HepG2 (cell line): ENCODE data around the gene PDE9A. TPM values are rescaled to one million over a fixed set of nuclear protein-coding genes. Genes with fewer than 3 reads are reported as not detected.

ENCODE experiments used
- ATAC-seq: fragments of 200-7000 bp; cut with Tn5 transposase; 3 replicates; pipeline ENCODE4 v1.9.1; 2020; ENCODE audit warnings: mild to moderate bottlenecking, moderate library complexity
- BruUV-seq: library from RNA; stranded (reverse); fragments of 400-500 nt; replicated peaks from 2 replicates; lab custom pipeline; 2021; lab: Mats Ljungman, UMichigan
- CTCF ChIA-PET: fragments of 300-600 bp; formaldehyde crosslinking; extraction: SDS; loops from one replicate; lab custom pipeline; 2021; ENCODE audit warnings: low total read pairs, inconsistent platforms, low intra/inter-chr PET ratio; lab: Yijun Ruan, JAX
- POLR2A ChIA-PET: fragments of 350-600 bp; sonication (Branson Sonifier 250); formaldehyde crosslinking; loops from one replicate; lab custom pipeline; 2020; ENCODE audit warnings: antibody characterized with exemption, inconsistent platforms; lab: Yijun Ruan, JAX
- DNase-seq: peaks from one replicate; pipeline ENCODE4 v3.0.0-alpha.2; 2015; ENCODE audit warnings: low spot score
- FAIRE-seq: peaks from 3 replicates; lab custom pipeline; 2011; peaks lifted over from hg19 to GRCh38; lab: Jason Lieb, UNC
- H2AFZ ChIP-seq: one replicate; pipeline ENCODE4 v1.6.1; 2011; ENCODE audit warnings: low read length, inconsistent platforms
- H3K27ac ChIP-seq: fragments of 300-600 bp; 3 replicates; pipeline ENCODE4 v1.8.0; 2011; ENCODE audit warnings: mixed run types, mild to moderate bottlenecking, mixed read lengths, low read length, inconsistent platforms; ENCODE audit not compliant: insufficient read depth; ENCODE audit errors: extremely low read length
- H3K27me3 ChIP-seq, 2 experiments: fragments of 200-600 bp in 1 of 2; 2 replicates in 1 of 2; 3 replicates in 1 of 2; pipeline versions ENCODE4 v1.6.0 to v1.8.0; 2011; ENCODE audit warnings: low read length in 2 of 2, mild to moderate bottlenecking in 2 of 2, moderate library complexity in 2 of 2, inconsistent platforms in 1 of 2; ENCODE audit not compliant: insufficient read depth in 2 of 2, control insufficient read depth in 1 of 2
- H3K36me3 ChIP-seq, 2 experiments: fragments of 200-600 bp in 1 of 2; replicated peaks in 1 of 2; 2 replicates in 1 of 2; 3 replicates in 1 of 2; pipeline versions ENCODE4 v1.5.1 to v1.8.0; 2011; ENCODE audit warnings: low read length in 2 of 2, inconsistent platforms in 1 of 2; ENCODE audit not compliant: insufficient read depth in 2 of 2, control insufficient read depth in 1 of 2
- H3K4me1 ChIP-seq: 2 replicates; pipeline ENCODE4 v1.5.1; 2012; ENCODE audit warnings: low read length, inconsistent platforms; ENCODE audit not compliant: insufficient read depth
- H3K4me2 ChIP-seq: 2 replicates; pipeline ENCODE4 v1.6.0; 2011; ENCODE audit warnings: low read depth, low read length, inconsistent platforms
- H3K4me3 ChIP-seq, 3 experiments: fragments of 200-600 bp in 1 of 3; sonication (generic), shearing (Covaris generic) in 1 of 3; replicated peaks in 1 of 3; 2 replicates each; pipeline ENCODE4 v1.5.1; 2011 to 2016; ENCODE audit warnings: low read length in 3 of 3, inconsistent platforms in 2 of 3, low read depth in 2 of 3, mild to moderate bottlenecking in 2 of 3, control low read depth in 1 of 3, mixed read lengths in 1 of 3; ENCODE audit not compliant: insufficient read depth in 1 of 3
- H3K79me2 ChIP-seq: one replicate; pipeline ENCODE4 v1.6.1; 2011; ENCODE audit warnings: low read length, inconsistent platforms; ENCODE audit not compliant: insufficient read depth
- H3K9ac ChIP-seq: 2 replicates; pipeline ENCODE4 v1.6.0; 2011; ENCODE audit warnings: mild to moderate bottlenecking, low read depth, low read length, inconsistent platforms; ENCODE audit not compliant: insufficient read depth
- H3K9me3 ChIP-seq: 2 replicates; pipeline ENCODE4 v1.5.1; 2012; ENCODE audit warnings: mild to moderate bottlenecking, low read length
- H4K20me1 ChIP-seq: 2 replicates; pipeline ENCODE4 v1.6.0; 2011; ENCODE audit warnings: inconsistent platforms, mild to moderate bottlenecking, low read length, moderate library complexity; ENCODE audit not compliant: insufficient read depth
- ERF ChIP-seq: IDR thresholded peaks from 2 replicates; pipeline ENCODE4 v1.6.1; 2018; ENCODE audit warnings: missing biosample characterization, missing genetic modification reagents
- NR2F6 ChIP-seq, 2 experiments: IDR thresholded peaks; 2 replicates each; pipeline ENCODE4 v1.6.1; 2016; ENCODE audit warnings: antibody characterized with exemption in 1 of 2, mild to moderate bottlenecking in 1 of 2
- TCF12 ChIP-seq, 2 experiments: fragments of 450-650 bp in 1 of 2; sonication (generic) in 1 of 2; formaldehyde crosslinking in 1 of 2; IDR thresholded peaks; 2 replicates each; pipeline versions ENCODE4 v1.6.1 to v1.8.0; 2017 to 2022; ENCODE audit warnings: antibody characterized with exemption in 1 of 2, mild to moderate bottlenecking in 1 of 2, missing genetic modification reagents in 1 of 2, moderate library complexity in 1 of 2
- WGBS: methylation state at CpG from one replicate; pipeline ENCODE4 v1.1.6; 2017; ENCODE audit warnings: low lambda C conversion rate; 5-methylcytosine and 5-hydroxymethylcytosine counted together
- in situ Hi-C: cut with HindIII; loops from 2 replicates; pipeline ENCODE4 v1.10.0; 2017; ENCODE audit warnings: low pct_unique_long_range_greater_than_20kb; ENCODE audit not compliant: extremely low pct_ligation_motif_present
- intact Hi-C: fragments of 100-400 bp; cut with micrococcal nuclease; formaldehyde crosslinking; loops from one replicate; pipeline ENCODE4 v1.10.0; 2022; ENCODE audit not compliant: unreplicated experiment
- polyA plus RNA-seq, 8 experiments: library from polyadenylated mRNA; depleted of rRNA in 3 of 8; stranded (reverse) in 7 of 8; unstranded in 1 of 8; fragments of >200 nt; fragmentation: Illumina TruSeq in 4 of 8; extraction: Trizol in 4 of 8; gene quantifications; 2 replicates each; pipeline versions ENCODE4 v1.2.1 to v1.2.3, GENCODE V29; 2011 to 2016; ENCODE audit warnings: low read depth in 4 of 8, missing spikeins in 1 of 8, mixed read lengths in 1 of 8; ENCODE audit not compliant: insufficient read depth in 1 of 8
- total RNA-seq, 5 experiments: library from RNA; depleted of rRNA; stranded (reverse); fragments of >200 nt; fragmentation: Illumina TruSeq; extraction: Trizol; gene quantifications; 2 replicates each; pipeline ENCODE4 v1.2.3, GENCODE V29; 2016; ENCODE audit warnings: low read depth in 1 of 5
- TF ChIP-seq, protein P1 (sequence below): sonication (generic); formaldehyde crosslinking; IDR thresholded peaks from 2 replicates; pipeline ENCODE4 v1.5.1; 2020; ENCODE audit warnings: mild to moderate bottlenecking, missing genetic modification reagents, moderate library complexity

Gene PDE9A
- total and polyA plus RNA-seq, 2 of the 13 experiments (the other 11 are each of a cell fraction or from before 2014, with no cell fraction given), result 4.6 to 19.7 TPM

DNA sequence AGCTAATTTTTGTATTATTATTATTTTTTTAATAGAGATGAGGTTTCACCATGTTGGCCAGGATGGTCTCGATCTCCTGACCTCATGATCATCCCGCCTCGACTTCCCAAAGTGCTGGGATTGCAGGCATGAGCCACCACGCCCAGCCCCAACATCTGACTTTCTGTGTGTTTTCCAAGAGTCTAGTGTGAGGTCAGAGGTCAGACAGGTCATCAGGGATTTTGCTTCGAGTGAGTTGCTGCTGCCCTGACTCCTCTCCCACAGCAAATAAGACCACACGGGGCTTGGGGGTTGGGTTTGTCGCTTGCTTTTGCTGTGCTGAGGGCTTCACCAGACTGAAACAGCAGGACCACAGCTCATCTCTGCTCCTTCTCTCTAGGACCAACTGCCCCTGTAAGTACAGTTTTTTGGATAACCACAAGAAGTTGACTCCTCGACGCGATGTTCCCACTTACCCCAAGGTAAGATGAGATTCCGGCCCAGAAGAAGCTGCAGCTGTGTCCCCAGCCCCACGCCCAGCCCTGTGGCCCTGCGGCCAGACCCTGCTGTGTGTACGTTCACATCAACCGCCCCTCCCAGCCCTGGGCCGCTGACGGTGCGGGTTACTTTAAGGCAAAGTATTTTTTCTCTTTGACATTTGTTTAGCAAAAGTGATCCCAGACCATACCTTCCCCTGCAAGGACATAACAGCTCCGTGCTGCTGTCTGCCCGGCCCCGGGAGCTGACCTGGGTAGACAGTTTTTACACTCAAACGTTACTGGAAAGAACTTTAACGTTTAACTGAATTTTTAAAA is 97.5 kb downstream of the PDE9A start:
- intact Hi-C loops, result no loop called here
- H3K4me2 ChIP-seq, result no peak overlapping the region
- H3K79me2 ChIP-seq, result no peaks in the 10 kb centered on the region
- in situ Hi-C loops, result loop anchor here (25.0 kb wide), 1 partner anchor 89 kb away; the partner anchor contains the start of gene PDE9A
- no peaks in the 10 kb centered on the region for H3K27me3 ChIP-seq
- TF ChIP-seq, protein P1, sequence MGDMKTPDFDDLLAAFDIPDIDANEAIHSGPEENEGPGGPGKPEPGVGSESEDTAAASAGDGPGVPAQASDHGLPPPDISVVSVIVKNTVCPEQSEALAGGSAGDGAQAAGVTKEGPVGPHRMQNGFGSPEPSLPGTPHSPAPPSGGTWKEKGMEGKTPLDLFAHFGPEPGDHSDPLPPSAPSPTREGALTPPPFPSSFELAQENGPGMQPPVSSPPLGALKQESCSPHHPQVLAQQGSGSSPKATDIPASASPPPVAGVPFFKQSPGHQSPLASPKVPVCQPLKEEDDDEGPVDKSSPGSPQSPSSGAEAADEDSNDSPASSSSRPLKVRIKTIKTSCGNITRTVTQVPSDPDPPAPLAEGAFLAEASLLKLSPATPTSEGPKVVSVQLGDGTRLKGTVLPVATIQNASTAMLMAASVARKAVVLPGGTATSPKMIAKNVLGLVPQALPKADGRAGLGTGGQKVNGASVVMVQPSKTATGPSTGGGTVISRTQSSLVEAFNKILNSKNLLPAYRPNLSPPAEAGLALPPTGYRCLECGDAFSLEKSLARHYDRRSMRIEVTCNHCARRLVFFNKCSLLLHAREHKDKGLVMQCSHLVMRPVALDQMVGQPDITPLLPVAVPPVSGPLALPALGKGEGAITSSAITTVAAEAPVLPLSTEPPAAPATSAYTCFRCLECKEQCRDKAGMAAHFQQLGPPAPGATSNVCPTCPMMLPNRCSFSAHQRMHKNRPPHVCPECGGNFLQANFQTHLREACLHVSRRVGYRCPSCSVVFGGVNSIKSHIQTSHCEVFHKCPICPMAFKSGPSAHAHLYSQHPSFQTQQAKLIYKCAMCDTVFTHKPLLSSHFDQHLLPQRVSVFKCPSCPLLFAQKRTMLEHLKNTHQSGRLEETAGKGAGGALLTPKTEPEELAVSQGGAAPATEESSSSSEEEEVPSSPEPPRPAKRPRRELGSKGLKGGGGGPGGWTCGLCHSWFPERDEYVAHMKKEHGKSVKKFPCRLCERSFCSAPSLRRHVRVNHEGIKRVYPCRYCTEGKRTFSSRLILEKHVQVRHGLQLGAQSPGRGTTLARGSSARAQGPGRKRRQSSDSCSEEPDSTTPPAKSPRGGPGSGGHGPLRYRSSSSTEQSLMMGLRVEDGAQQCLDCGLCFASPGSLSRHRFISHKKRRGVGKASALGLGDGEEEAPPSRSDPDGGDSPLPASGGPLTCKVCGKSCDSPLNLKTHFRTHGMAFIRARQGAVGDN, result peak; percentile 37; the same call in 1 of the 2 replicates
- TF ChIP-seq TCF12 (IDR thresholded peaks at IDR 0.05), result no peak
- no peak for TF ChIP-seq TCF12 (CRISPR knock-in tag; IDR thresholded peaks at IDR 0.05)
- peak; percentile 54 for TF ChIP-seq NR2F6 (IDR thresholded peaks at IDR 0.05)
- 0 out of 2 replicates have a peak, but pooled peaks have one; percentile 15 for TF ChIP-seq NR2F6 (CRISPR knock-in tag; IDR thresholded peaks at IDR 0.05)
- TF ChIP-seq ERF (CRISPR knock-in tag), result no peak
- H4K20me1 ChIP-seq, result no peaks in the 10 kb centered on the region
- H3K36me3 ChIP-seq, result peaks cover 0 to 2% of the 10 kb centered on the region in 2 experiments; a peak in 1 of 5 replicates
- BruUV-seq, result no TSS peak
- CTCF ChIA-PET, result no interaction called here
- 0 out of 2 replicates have a peak overlapping the region, but pooled peaks have one; percentile 3 for H3K9ac ChIP-seq
- ATAC-seq (no peak), FAIRE-seq (no peak), DNase-seq (no peak)
- 82% methylated on average over 23 of the region's 23 CpGs for WGBS
- H3K9me3 ChIP-seq, result no peaks in the 10 kb centered on the region
- H3K4me1 ChIP-seq, result peaks cover 10% of the 10 kb centered on the region
- no peak overlapping the region for H3K4me3 ChIP-seq
- no peak overlapping the region for H2AFZ ChIP-seq
- POLR2A ChIA-PET, result interaction anchor here (1.0 kb wide), 1 partner anchor 13 kb away, joined by 3 read pairs; no protein-coding TSS in a partner anchor
- no peak overlapping the region for H3K27ac ChIP-seq
